Osteoblast (primary cell): Measurements from ENCODE around the gene CCDC77. TPM values are rescaled to one million over a fixed set of nuclear protein-coding genes. Genes with fewer than 3 reads are reported as not detected.

ENCODE experiments used
- DNase-seq: peaks from one replicate; pipeline ENCODE4 v3.0.0; 2011; ENCODE audit warnings: low spot score, mixed read lengths; ENCODE audit not compliant: insufficient read length; ENCODE audit errors: missing footprints
- H2AFZ ChIP-seq: 2 replicates; pipeline ENCODE4 v1.6.0; 2011; ENCODE audit warnings: mild to moderate bottlenecking, low read length
- H3K27ac ChIP-seq: 2 replicates; pipeline ENCODE4 v1.5.1; 2011; ENCODE audit warnings: mild to moderate bottlenecking, low read depth, low read length, moderate library complexity
- H3K27me3 ChIP-seq: 2 replicates; pipeline ENCODE4 v1.6.0; 2012; ENCODE audit warnings: mild to moderate bottlenecking, control low read depth, inconsistent platforms, low read length, moderate library complexity; ENCODE audit not compliant: insufficient read depth
- H3K36me3 ChIP-seq: 2 replicates; pipeline ENCODE4 v1.5.1; 2011; ENCODE audit warnings: mild to moderate bottlenecking, low read length, control low read depth, moderate library complexity; ENCODE audit not compliant: insufficient read depth
- H3K4me1 ChIP-seq: 2 replicates; pipeline ENCODE4 v1.5.1; 2011; ENCODE audit warnings: mild to moderate bottlenecking, low read length, control low read depth, moderate library complexity; ENCODE audit not compliant: insufficient read depth
- H3K4me2 ChIP-seq: 2 replicates; pipeline ENCODE4 v1.6.0; 2011; ENCODE audit warnings: mild to moderate bottlenecking, low read length; ENCODE audit not compliant: insufficient read depth
- H3K4me3 ChIP-seq: fragments of 200-600 bp; sonication (generic); 3 replicates; pipeline ENCODE4 v1.5.1; 2012; ENCODE audit warnings: mild to moderate bottlenecking, low read length, inconsistent platforms; ENCODE audit not compliant: insufficient read depth
- H3K79me2 ChIP-seq: 2 replicates; pipeline ENCODE4 v1.6.0; 2012; ENCODE audit warnings: mild to moderate bottlenecking, low read length, control low read depth, inconsistent platforms; ENCODE audit not compliant: insufficient read depth
- H3K9me3 ChIP-seq: 2 replicates; pipeline ENCODE4 v1.5.1; 2011; ENCODE audit warnings: low read depth, low read length, control low read depth
- H4K20me1 ChIP-seq: 2 replicates; pipeline ENCODE4 v1.6.0; 2012; ENCODE audit warnings: mild to moderate bottlenecking, low read length, control low read depth; ENCODE audit not compliant: insufficient read depth
- total RNA-seq: library from RNA; depleted of rRNA; stranded (reverse); fragments of >200 nt; gene quantifications from 2 replicates; pipeline ENCODE4 v1.2.3, GENCODE V29; 2012
- TF ChIP-seq, protein P1 (sequence below): IDR thresholded peaks from 2 replicates; pipeline ENCODE4 v1.5.1; 2011; ENCODE audit warnings: mild to moderate bottlenecking, low read depth, low read length, moderate library complexity; ENCODE audit errors: extremely low read depth

CCDC77 gene
- total RNA-seq, 1 donor: 9.0 TPM

DNA sequence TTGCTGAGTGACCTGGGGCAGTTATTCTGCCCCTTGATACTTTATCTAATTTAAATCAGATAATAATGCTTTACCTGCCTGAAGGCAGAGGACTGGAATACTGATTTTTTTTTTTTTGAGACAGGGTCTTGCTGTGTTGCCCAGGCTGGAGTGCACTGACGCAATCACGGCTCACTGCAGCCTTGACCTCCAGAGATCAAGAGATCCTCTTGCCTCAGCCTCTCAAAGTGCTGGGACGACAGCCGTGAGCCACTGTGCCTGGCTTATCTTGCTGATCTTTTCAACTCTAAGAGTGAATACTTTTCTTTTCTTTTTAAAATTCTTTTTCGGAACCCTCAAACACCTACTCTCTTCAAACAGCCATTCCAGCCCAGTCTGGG lies 57.6 kb downstream of the CCDC77 start:
- Histone ChIP-seq H3K4me2 (peak overlapping the region; percentile 59), H3K36me3 (no peaks in the 10 kb centered on the region), H3K27ac (no peak overlapping the region), H4K20me1 (no peaks in the 10 kb centered on the region), H3K4me3 (no peak overlapping the region), H3K79me2 (no peaks in the 10 kb centered on the region), H3K27me3 (peaks cover 90% of the 10 kb centered on the region), H3K9me3 (no peaks in the 10 kb centered on the region), H3K4me1 (peaks cover 5% of the 10 kb centered on the region), H2AFZ (no peak overlapping the region)
- no peak for DNase-seq
- TF ChIP-seq, protein P1, sequence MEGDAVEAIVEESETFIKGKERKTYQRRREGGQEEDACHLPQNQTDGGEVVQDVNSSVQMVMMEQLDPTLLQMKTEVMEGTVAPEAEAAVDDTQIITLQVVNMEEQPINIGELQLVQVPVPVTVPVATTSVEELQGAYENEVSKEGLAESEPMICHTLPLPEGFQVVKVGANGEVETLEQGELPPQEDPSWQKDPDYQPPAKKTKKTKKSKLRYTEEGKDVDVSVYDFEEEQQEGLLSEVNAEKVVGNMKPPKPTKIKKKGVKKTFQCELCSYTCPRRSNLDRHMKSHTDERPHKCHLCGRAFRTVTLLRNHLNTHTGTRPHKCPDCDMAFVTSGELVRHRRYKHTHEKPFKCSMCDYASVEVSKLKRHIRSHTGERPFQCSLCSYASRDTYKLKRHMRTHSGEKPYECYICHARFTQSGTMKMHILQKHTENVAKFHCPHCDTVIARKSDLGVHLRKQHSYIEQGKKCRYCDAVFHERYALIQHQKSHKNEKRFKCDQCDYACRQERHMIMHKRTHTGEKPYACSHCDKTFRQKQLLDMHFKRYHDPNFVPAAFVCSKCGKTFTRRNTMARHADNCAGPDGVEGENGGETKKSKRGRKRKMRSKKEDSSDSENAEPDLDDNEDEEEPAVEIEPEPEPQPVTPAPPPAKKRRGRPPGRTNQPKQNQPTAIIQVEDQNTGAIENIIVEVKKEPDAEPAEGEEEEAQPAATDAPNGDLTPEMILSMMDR: no peak

DNA sequence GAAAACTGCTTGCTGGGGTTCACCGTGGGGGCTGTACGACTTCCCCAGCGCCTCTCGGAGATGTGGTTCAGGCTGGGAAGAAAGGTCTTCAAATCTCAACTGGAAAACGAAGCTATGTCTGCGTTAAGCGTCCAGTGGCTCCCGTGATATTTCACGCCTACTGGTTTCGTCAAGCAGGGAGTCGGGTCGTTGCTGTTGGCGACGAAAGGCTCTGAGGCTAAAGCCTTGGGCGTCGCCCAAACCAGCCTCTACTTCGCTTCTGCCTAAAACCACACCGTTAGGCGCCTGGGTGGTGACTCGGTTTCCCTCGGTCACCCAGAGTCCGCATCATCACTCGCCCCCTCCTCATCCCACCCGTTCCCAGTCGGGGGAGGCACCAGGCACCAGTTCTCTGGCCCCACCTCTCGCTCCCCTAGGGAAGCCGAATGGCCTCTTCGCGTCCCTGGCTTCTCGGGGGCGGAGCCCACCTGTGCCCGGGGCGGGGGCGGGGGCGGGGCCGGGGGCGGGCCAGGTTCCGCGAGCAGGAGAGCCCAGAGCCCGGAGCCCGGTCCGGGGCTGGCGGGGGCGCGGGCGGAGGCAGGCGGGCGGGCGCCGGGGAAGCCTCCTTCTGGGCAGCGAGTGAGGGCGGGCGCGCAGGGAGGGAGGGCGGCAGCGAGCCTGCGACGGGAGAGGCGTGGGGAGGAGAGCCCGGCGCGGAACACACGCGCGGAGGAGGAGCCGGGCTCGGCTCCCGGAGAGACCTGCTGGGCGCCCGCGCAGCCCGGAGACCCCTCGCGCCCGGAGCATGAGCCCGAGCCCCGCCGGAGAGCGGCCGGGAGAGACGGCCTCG lies 58.2 kb downstream of the CCDC77 start, which contains the start of gene B4GALNT3:
Gene B4GALNT3, plus strand, starts transcription at position 510 of the 829 bp plus-strand sequence. CDS start 438 bp downstream, outside the sequence.
- Histone ChIP-seq H3K27ac (no peak within 1 kb of the TSS), H3K36me3 (no peaks in the 10 kb centered on the region), H2AFZ (peak within 1 kb of the TSS; percentile 56), H3K9me3 (no peaks in the 10 kb centered on the region), H3K27me3 (peaks cover 94% of the 10 kb centered on the region), H3K4me2 (peak within 1 kb of the TSS; percentile 59), H3K4me3 (peak within 1 kb of the TSS; percentile 51), H4K20me1 (no peaks in the 10 kb centered on the region), H3K79me2 (no peaks in the 10 kb centered on the region), H3K4me1 (peaks cover 5% of the 10 kb centered on the region)
- DNase-seq: peak; percentile 94
- TF ChIP-seq, protein P1: no peak

DNA sequence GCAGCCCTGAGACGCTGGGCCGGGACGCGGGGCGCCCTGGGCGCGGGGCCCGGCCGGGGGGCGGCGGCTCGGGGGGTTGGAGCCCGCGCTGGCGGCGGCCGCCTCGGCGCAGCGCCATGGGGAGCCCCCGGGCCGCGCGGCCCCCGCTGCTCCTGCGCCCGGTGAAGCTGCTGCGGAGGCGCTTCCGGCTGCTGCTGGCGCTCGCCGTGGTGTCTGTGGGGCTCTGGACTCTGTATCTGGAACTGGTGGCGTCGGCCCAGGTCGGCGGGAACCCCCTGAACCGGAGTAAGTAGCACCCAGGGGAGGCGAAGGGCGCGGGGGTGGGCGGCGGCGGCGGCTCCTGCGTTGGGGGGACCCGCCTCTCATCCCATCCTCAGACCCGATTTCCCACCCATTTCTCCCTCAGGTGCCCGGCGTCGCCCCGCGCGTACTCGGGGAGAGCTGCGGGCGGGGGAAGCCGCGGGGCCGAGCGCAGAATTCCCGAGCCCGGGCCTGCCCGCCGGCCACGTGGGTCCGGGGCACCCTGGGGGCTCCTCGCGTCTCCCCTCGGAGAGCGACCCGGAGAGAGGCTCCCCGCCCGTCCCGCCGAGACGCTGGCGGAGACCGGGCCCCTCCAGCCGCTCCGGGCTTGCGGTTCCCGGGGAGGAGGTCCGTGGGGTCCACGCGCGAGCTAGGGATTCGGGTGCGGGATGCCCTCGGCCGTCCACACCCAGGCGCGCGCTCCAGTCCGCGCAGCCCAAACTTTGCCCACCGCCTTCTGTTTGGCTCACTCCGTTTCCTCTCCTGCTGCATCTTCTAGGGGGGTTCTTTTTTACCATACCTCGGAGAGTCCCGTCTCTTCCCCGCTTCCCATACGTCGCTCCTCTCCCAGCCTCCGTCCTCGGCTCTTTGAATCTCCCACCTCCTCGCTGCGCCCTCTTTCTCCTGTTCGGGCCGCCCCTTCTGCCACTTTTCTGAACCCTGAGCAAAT lies 59.1 kb downstream of the CCDC77 start:
- peak overlapping the region; percentile 42 for H3K4me3 ChIP-seq
- no peaks in the 10 kb centered on the region for H3K9me3 ChIP-seq
- no peaks in the 10 kb centered on the region for H3K79me2 ChIP-seq
- no peaks in the 10 kb centered on the region for H3K36me3 ChIP-seq
- no peak overlapping the region for H2AFZ ChIP-seq
- DNase-seq: peak; percentile 90
- peaks cover 94% of the 10 kb centered on the region for H3K27me3 ChIP-seq
- no peaks in the 10 kb centered on the region for H4K20me1 ChIP-seq
- peaks cover 5% of the 10 kb centered on the region for H3K4me1 ChIP-seq
- TF ChIP-seq, protein P1: no peak
- no peak overlapping the region for H3K27ac ChIP-seq
- H3K4me2 ChIP-seq: no peak overlapping the region
